Thoracic aorta (tissue), 2 donors: Measurements from ENCODE around the gene LMOD3. TPM values are rescaled to one million over a fixed set of nuclear protein-coding genes. Genes with fewer than 3 reads are reported as not detected.

Experiments
- ATAC-seq: fragments of 150-250 bp; one replicate; pipeline ENCODE4 v1.8.0; 2017; ENCODE audit warnings: low read depth; ENCODE audit not compliant: insufficient number of reproducible peaks, low FRiP score
- DNase-seq: peaks from one replicate; pipeline ENCODE4 v3.0.0-alpha.2; 2020; ENCODE audit warnings: low spot score
- H3K27ac ChIP-seq, 2 donors: fragments of 200-600 bp; sonication (generic); 1 replicate in 1 of 2; 2 replicates in 1 of 2; pipeline ENCODE4 v1.5.1; 2016; ENCODE audit warnings: mild to moderate bottlenecking in 2 of 2, moderate library complexity in 2 of 2
- H3K27me3 ChIP-seq: fragments of 200-600 bp; sonication (generic); replicated peaks from 2 replicates; pipeline ENCODE4 v1.6.0; 2016; ENCODE audit warnings: mild to moderate bottlenecking; ENCODE audit not compliant: insufficient read depth
- H3K36me3 ChIP-seq: fragments of 200-600 bp; sonication (generic); one replicate; pipeline ENCODE4 v1.5.1; 2016
- H3K4me1 ChIP-seq, 2 donors: fragments of 200-600 bp; sonication (generic); 1 replicate in 1 of 2; 2 replicates in 1 of 2; pipeline versions ENCODE4 v1.5.1 to v1.6.0; 2016; ENCODE audit warnings: low read depth in 2 of 2, mild to moderate bottlenecking in 1 of 2; ENCODE audit not compliant: control insufficient read depth in 1 of 2
- H3K4me3 ChIP-seq: fragments of 200-600 bp; sonication (generic); 2 replicates; pipeline ENCODE4 v1.5.1; 2016; ENCODE audit warnings: mild to moderate bottlenecking
- H3K9me3 ChIP-seq: fragments of 200-600 bp; sonication (generic); 2 replicates; pipeline ENCODE4 v1.5.1; 2016
- CTCF ChIP-seq: fragments of 200-600 bp; sonication (generic); IDR thresholded peaks from one replicate; pipeline ENCODE4 v1.5.1; 2019; ENCODE audit warnings: antibody characterized with exemption
- total RNA-seq, 2 donors: library from RNA; depleted of rRNA; stranded (reverse); fragments of >200 nt; gene quantifications; one replicate each; pipeline versions ENCODE4 v1.1.0 to v1.2.3, GENCODE V29; 2016

LMOD3 gene
- total RNA-seq, 2 donors from 2014 or later = not detected

- Histone ChIP-seq H3K4me3 (no peak overlapping the region), H3K27me3 (no peaks in the 10 kb centered on the region), H3K9me3 (no peaks in the 10 kb centered on the region), H3K27ac (no peak overlapping the region), H3K36me3 (no peaks in the 10 kb centered on the region), H3K4me1 (peaks cover 0 to 2% of the 10 kb centered on the region in 2 donors)
- ATAC-seq (no peak), DNase-seq (peak; percentile 30)
- TF ChIP-seq CTCF = peak; percentile 95
These were observed 1.4 kb downstream of the LMOD3 start for GRCh38 chr3:69120879-69121464.

GRCh38 chr3:69119681-69120080 lies 2.7 kb downstream of the LMOD3 start:
- H3K4me1 ChIP-seq = peaks cover 0 to 7% of the 10 kb centered on the region in 2 donors
- TF ChIP-seq CTCF = no peak
- DNase-seq (no peak), ATAC-seq (no peak)
- H3K27me3 ChIP-seq = no peaks in the 10 kb centered on the region
- no peak overlapping the region for H3K27ac ChIP-seq
- H3K4me3 ChIP-seq = no peak overlapping the region
- H3K9me3 ChIP-seq = no peaks in the 10 kb centered on the region
- H3K36me3 ChIP-seq = no peaks in the 10 kb centered on the region

GRCh38 chr3:69119138-69119537 lies 3.3 kb downstream of the LMOD3 start:
- no peaks in the 10 kb centered on the region for H3K9me3 ChIP-seq
- no peaks in the 10 kb centered on the region for H3K36me3 ChIP-seq
- no peak for ATAC-seq
- H3K27me3 ChIP-seq = no peaks in the 10 kb centered on the region
- H3K27ac ChIP-seq = no peak overlapping the region
- peaks cover 0 to 7% of the 10 kb centered on the region in 2 donors for H3K4me1 ChIP-seq
- no peak for DNase-seq
- no peak for TF ChIP-seq CTCF
- H3K4me3 ChIP-seq = no peak overlapping the region

GRCh38 chr3:69118555-69118954 lies 3.8 kb downstream of the LMOD3 start:
- no peak overlapping the region for H3K4me3 ChIP-seq
- H3K9me3 ChIP-seq = no peaks in the 10 kb centered on the region
- peaks cover 0 to 7% of the 10 kb centered on the region in 2 donors for H3K4me1 ChIP-seq
- ATAC-seq (no peak), DNase-seq (no peak)
- no peaks in the 10 kb centered on the region for H3K27me3 ChIP-seq
- H3K27ac ChIP-seq = no peak overlapping the region
- H3K36me3 ChIP-seq = no peaks in the 10 kb centered on the region
- TF ChIP-seq CTCF = no peak

GRCh38 chr3:69116897-69117296 lies 5.5 kb downstream of the LMOD3 start:
- peaks cover 0 to 7% of the 10 kb centered on the region in 2 donors for H3K4me1 ChIP-seq
- no peak for TF ChIP-seq CTCF
- DNase-seq = no peak
- H3K27me3 ChIP-seq = no peaks in the 10 kb centered on the region
- ATAC-seq = no peak
- no peaks in the 10 kb centered on the region for H3K36me3 ChIP-seq
- no peak overlapping the region for H3K4me3 ChIP-seq
- H3K27ac ChIP-seq = no peak overlapping the region
- no peaks in the 10 kb centered on the region for H3K9me3 ChIP-seq
